Measurements from ENCODE around the gene MRTFA.

Gene MRTFA

GRCh38 chr22:40410731-40411505 is 225.6 kb downstream of the MRTFA start:
- DNase-seq (ENCODE audit: low read depth), result no peak

GRCh38 chr22:40410272-40410671 is 226.2 kb downstream of the MRTFA start:
- DNase-seq (ENCODE audit: low read depth), result no peak

GRCh38 chr22:40409613-40410113 is 226.9 kb downstream of the MRTFA start:
- DNase-seq (ENCODE audit: low read depth), result no peak

GRCh38 chr22:40408718-40409612 is 227.6 kb downstream of the MRTFA start:
- no peak for DNase-seq (ENCODE audit: low read depth)

- DNase-seq (ENCODE audit: low read depth), result no peak
Observed at GRCh38 chr22:40407831-40408717, 228.4 kb downstream of the MRTFA start.

GRCh38 chr22:40407021-40407761 is 229.3 kb downstream of the MRTFA start:
- no peak for DNase-seq (ENCODE audit: low read depth)

- no peak for DNase-seq (ENCODE audit: low read depth)
Observed at GRCh38 chr22:40406063-40406890, 230.2 kb downstream of the MRTFA start.

GRCh38 chr22:40405178-40406062 is 231.1 kb downstream of the MRTFA start:
- DNase-seq (ENCODE audit: low read depth), result no peak

- DNase-seq (ENCODE audit: low read depth), result no peak
Observed at GRCh38 chr22:40404251-40405177, 232.0 kb downstream of the MRTFA start.

GRCh38 chr22:40403651-40404050 is 232.9 kb downstream of the MRTFA start:
- no peak for DNase-seq (ENCODE audit: low read depth)

- no peak for DNase-seq (ENCODE audit: low read depth)
Observed at GRCh38 chr22:40403141-40403540, 233.4 kb downstream of the MRTFA start.

GRCh38 chr22:40401981-40402406 is 234.5 kb downstream of the MRTFA start:
- DNase-seq (ENCODE audit: low read depth), result no peak

- no peak for DNase-seq (ENCODE audit: low read depth)
Observed at GRCh38 chr22:40401532-40401931, 235.0 kb downstream of the MRTFA start.

- DNase-seq (ENCODE audit: low read depth), result no peak
Observed at GRCh38 chr22:40400159-40400558, 236.4 kb downstream of the MRTFA start.

GRCh38 chr22:40399621-40400020 is 236.9 kb downstream of the MRTFA start:
- no peak for DNase-seq (ENCODE audit: low read depth)

- no peak for DNase-seq (ENCODE audit: low read depth)
Observed at GRCh38 chr22:40397396-40397795, 239.1 kb downstream of the MRTFA start.

GRCh38 chr22:40396882-40397281 is 239.6 kb downstream of the MRTFA start:
- DNase-seq (ENCODE audit: low read depth), result no peak

GRCh38 chr22:40395607-40396006 is 240.9 kb downstream of the MRTFA start:
- no peak for DNase-seq (ENCODE audit: low read depth)
